ENCODE results near the gene SCEL. TPM values are rescaled to one million over a fixed set of nuclear protein-coding genes. Genes with fewer than 3 reads are reported as not detected.

Gene SCEL
- total and polyA plus RNA-seq, 2 experiments from 2014 or later, result not detected

- no peak overlapping the region for H3K27ac ChIP-seq
These were observed 26.4 kb upstream of the SCEL start for GRCh38 chr13:77508959-77509620.

GRCh38 chr13:77510156-77510555 is 25.4 kb upstream of the SCEL start:
- H3K4me1 ChIP-seq (ENCODE audit: low read depth), result no peaks in the 10 kb centered on the region
- no peak for DNase-seq (ENCODE audit: low read depth in 1 of 2, low spot score in 1 of 2)
- no peaks in the 10 kb centered on the region for H3K9me3 ChIP-seq (ENCODE audit: low read depth)
- no peaks in the 10 kb centered on the region for H3K36me3 ChIP-seq
- no peak overlapping the region for H3K27ac ChIP-seq
- no peak overlapping the region for H3K4me3 ChIP-seq
- no peaks in the 10 kb centered on the region for H3K27me3 ChIP-seq
- no peak for TF ChIP-seq CTCF (IDR thresholded peaks at IDR 0.05; ENCODE audit: low read depth, low read length)

More at GRCh38 chr13:77508959-77509620, 26.4 kb upstream of the SCEL start:
- Histone ChIP-seq H3K4me1 (ENCODE audit: low read depth) (no peaks in the 10 kb centered on the region), H3K36me3 (no peaks in the 10 kb centered on the region), H3K27me3 (no peaks in the 10 kb centered on the region), H3K4me3 (no peak overlapping the region), H3K9me3 (ENCODE audit: low read depth) (no peaks in the 10 kb centered on the region)
- peak in 1 of 2 donors; percentile 23 for DNase-seq (ENCODE audit: low read depth in 1 of 2, low spot score in 1 of 2)
- TF ChIP-seq CTCF (IDR thresholded peaks at IDR 0.05; ENCODE audit: low read depth, low read length), result no peak

GRCh38 chr13:77511552-77511951 is 24.0 kb upstream of the SCEL start:
- Histone ChIP-seq H3K27me3 (no peaks in the 10 kb centered on the region), H3K9me3 (ENCODE audit: low read depth) (no peaks in the 10 kb centered on the region), H3K4me3 (no peak overlapping the region), H3K4me1 (ENCODE audit: low read depth) (no peaks in the 10 kb centered on the region), H3K36me3 (no peaks in the 10 kb centered on the region), H3K27ac (no peak overlapping the region)
- no peak for TF ChIP-seq CTCF (IDR thresholded peaks at IDR 0.05; ENCODE audit: low read depth, low read length)
- DNase-seq (ENCODE audit: low read depth in 1 of 2, low spot score in 1 of 2), result no peak

- Histone ChIP-seq H3K27ac (no peak overlapping the region), H3K36me3 (no peaks in the 10 kb centered on the region), H3K4me3 (no peak overlapping the region), H3K9me3 (ENCODE audit: low read depth) (no peaks in the 10 kb centered on the region), H3K27me3 (no peaks in the 10 kb centered on the region), H3K4me1 (ENCODE audit: low read depth) (no peaks in the 10 kb centered on the region)
- DNase-seq (ENCODE audit: low read depth in 1 of 2, low spot score in 1 of 2), result no peak
- no peak for TF ChIP-seq CTCF (IDR thresholded peaks at IDR 0.05; ENCODE audit: low read depth, low read length)
These were observed 21.7 kb upstream of the SCEL start for GRCh38 chr13:77513719-77514335.

GRCh38 chr13:77514336-77514726 is 21.2 kb upstream of the SCEL start:
- no peak for TF ChIP-seq CTCF (IDR thresholded peaks at IDR 0.05; ENCODE audit: low read depth, low read length)
- Histone ChIP-seq H3K27me3 (no peaks in the 10 kb centered on the region), H3K27ac (no peak overlapping the region), H3K4me1 (ENCODE audit: low read depth) (no peaks in the 10 kb centered on the region), H3K36me3 (no peaks in the 10 kb centered on the region), H3K9me3 (ENCODE audit: low read depth) (no peaks in the 10 kb centered on the region), H3K4me3 (no peak overlapping the region)
- no peak for DNase-seq (ENCODE audit: low read depth in 1 of 2, low spot score in 1 of 2)
